Endodermal cell (in vitro differentiated cells): ENCODE measurements around the gene PAIP1. TPM values are rescaled to one million over a fixed set of nuclear protein-coding genes. Genes with fewer than 3 reads are reported as not detected.

Experiments used
- DNase-seq: peaks from one replicate; pipeline ENCODE4 v3.0.0-alpha.2; 2017
- H3K27ac ChIP-seq: 2 replicates; pipeline ENCODE4 v1.5.1; 2013; ENCODE audit warnings: mild to moderate bottlenecking, low read depth, low read length, moderate library complexity
- H3K27me3 ChIP-seq: 2 replicates; pipeline ENCODE4 v1.6.1; 2013; ENCODE audit warnings: mild to moderate bottlenecking, low read length, moderate library complexity; ENCODE audit not compliant: insufficient read depth, control insufficient read depth, poor library complexity, severe bottlenecking
- H3K36me3 ChIP-seq: 2 replicates; pipeline ENCODE4 v1.7.0; 2013; ENCODE audit warnings: mild to moderate bottlenecking, low read length, moderate library complexity; ENCODE audit not compliant: control insufficient read depth, insufficient read depth
- H3K4me1 ChIP-seq: one replicate; pipeline ENCODE4 v1.7.0; 2013; ENCODE audit warnings: low read length; ENCODE audit not compliant: control insufficient read depth, insufficient read depth
- H3K4me3 ChIP-seq: 2 replicates; pipeline ENCODE4 v1.5.1; 2013; ENCODE audit warnings: mild to moderate bottlenecking, low read length, moderate library complexity
- H3K9ac ChIP-seq: 2 replicates; pipeline ENCODE4 v1.6.1; 2013; ENCODE audit warnings: mild to moderate bottlenecking, low read length, moderate library complexity; ENCODE audit not compliant: poor library complexity, severe bottlenecking; ENCODE audit errors: extremely low read depth
- H3K9me3 ChIP-seq: 2 replicates; pipeline ENCODE4 v1.6.1; 2013; ENCODE audit warnings: mild to moderate bottlenecking, low read length, moderate library complexity; ENCODE audit not compliant: control insufficient read depth
- H3K27ac Mint-ChIP-seq: 2 replicates; pipeline ENCODE4 v1.8.0; 2020; ENCODE audit warnings: mixed read lengths
- H3K27me3 Mint-ChIP-seq: 2 replicates; pipeline ENCODE4 v1.8.0; 2021; ENCODE audit warnings: mild to moderate bottlenecking, mixed read lengths; ENCODE audit not compliant: insufficient read depth
- H3K36me3 Mint-ChIP-seq: 2 replicates; pipeline ENCODE4 v1.8.0; 2020; ENCODE audit warnings: low read depth, mixed read lengths
- H3K4me1 Mint-ChIP-seq: 2 replicates; pipeline ENCODE4 v1.8.0; 2020; ENCODE audit warnings: mixed read lengths
- H3K4me3 Mint-ChIP-seq: 2 replicates; pipeline ENCODE4 v1.8.0; 2020; ENCODE audit warnings: mild to moderate bottlenecking, moderate library complexity, mixed read lengths
- H3K9me3 Mint-ChIP-seq: 2 replicates; pipeline ENCODE4 v1.8.0; 2020; ENCODE audit warnings: mild to moderate bottlenecking, mixed read lengths
- WGBS, 2 experiments: methylation state at CpG; one replicate each; pipeline versions ENCODE4 v1.1.5 to v1.1.7; 2013; ENCODE audit warnings: missing lambda C conversion rate in 2 of 2, mixed read lengths in 1 of 2; ENCODE audit not compliant: insufficient coverage in 1 of 2, insufficient read length in 1 of 2; 5-methylcytosine and 5-hydroxymethylcytosine counted together
- total RNA-seq, 2 donors: library from RNA; stranded (reverse); fragmentation: NEBNext Ultra II Directional in 1 of 2; extraction: Animal tissue kit (Norgen Biotek cat#: 25700) in 1 of 2; gene quantifications; 2 replicates in 1 of 2; 3 replicates in 1 of 2; pipeline ENCODE4 v1.2.1, GENCODE V29; 2021
- TF ChIP-seq, protein P1 (sequence below): fragments of 200-600 bp; sonication (generic); conservative IDR thresholded peaks from 2 replicates; pipeline ENCODE4 v1.5.0; 2021; ENCODE audit warnings: antibody characterized with exemption, mild to moderate bottlenecking

PAIP1 gene
- total RNA-seq, 2 donors from 2014 or later, result 115 to 118 TPM

GRCh38 chr5:43540746-43541145 is 16.1 kb downstream of the PAIP1 start:
- Histone ChIP-seq H3K4me1 (no peaks in the 10 kb centered on the region), H3K4me3 (no peak overlapping the region), H3K27ac (no peak overlapping the region), H3K9ac (no peak overlapping the region), H3K36me3 (peaks cover 98% of the 10 kb centered on the region), H3K27me3 (no peaks in the 10 kb centered on the region), H3K9me3 (no peaks in the 10 kb centered on the region)
- Mint-ChIP-seq H3K27ac (no peak overlapping the region), H3K4me3 (no peak overlapping the region), H3K4me1 (no peaks in the 10 kb centered on the region), H3K27me3 (no peaks in the 10 kb centered on the region), H3K36me3 (peaks cover 66% of the 10 kb centered on the region), H3K9me3 (no peaks in the 10 kb centered on the region)
- TF ChIP-seq, protein P1, sequence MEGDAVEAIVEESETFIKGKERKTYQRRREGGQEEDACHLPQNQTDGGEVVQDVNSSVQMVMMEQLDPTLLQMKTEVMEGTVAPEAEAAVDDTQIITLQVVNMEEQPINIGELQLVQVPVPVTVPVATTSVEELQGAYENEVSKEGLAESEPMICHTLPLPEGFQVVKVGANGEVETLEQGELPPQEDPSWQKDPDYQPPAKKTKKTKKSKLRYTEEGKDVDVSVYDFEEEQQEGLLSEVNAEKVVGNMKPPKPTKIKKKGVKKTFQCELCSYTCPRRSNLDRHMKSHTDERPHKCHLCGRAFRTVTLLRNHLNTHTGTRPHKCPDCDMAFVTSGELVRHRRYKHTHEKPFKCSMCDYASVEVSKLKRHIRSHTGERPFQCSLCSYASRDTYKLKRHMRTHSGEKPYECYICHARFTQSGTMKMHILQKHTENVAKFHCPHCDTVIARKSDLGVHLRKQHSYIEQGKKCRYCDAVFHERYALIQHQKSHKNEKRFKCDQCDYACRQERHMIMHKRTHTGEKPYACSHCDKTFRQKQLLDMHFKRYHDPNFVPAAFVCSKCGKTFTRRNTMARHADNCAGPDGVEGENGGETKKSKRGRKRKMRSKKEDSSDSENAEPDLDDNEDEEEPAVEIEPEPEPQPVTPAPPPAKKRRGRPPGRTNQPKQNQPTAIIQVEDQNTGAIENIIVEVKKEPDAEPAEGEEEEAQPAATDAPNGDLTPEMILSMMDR, result no peak
- WGBS, 2 experiments, result 93% methylated on average over 5 of the region's 6 CpGs; no CpG with 5 or more reads in 1 of the 2 experiments
- no peak for DNase-seq

GRCh38 chr5:43536972-43537371 is 19.9 kb downstream of the PAIP1 start:
- Histone ChIP-seq H3K4me3 (no peak overlapping the region), H3K36me3 (peaks cover 97% of the 10 kb centered on the region), H3K27me3 (no peaks in the 10 kb centered on the region), H3K4me1 (no peaks in the 10 kb centered on the region), H3K9me3 (no peaks in the 10 kb centered on the region), H3K27ac (no peak overlapping the region), H3K9ac (no peak overlapping the region)
- Mint-ChIP-seq H3K27ac (no peak overlapping the region), H3K9me3 (no peaks in the 10 kb centered on the region), H3K4me1 (no peaks in the 10 kb centered on the region), H3K4me3 (no peak overlapping the region), H3K27me3 (no peaks in the 10 kb centered on the region), H3K36me3 (peaks cover 70% of the 10 kb centered on the region)
- TF ChIP-seq, protein P1, result no peak
- DNase-seq, result no peak

GRCh38 chr5:43533646-43534045 is 23.2 kb downstream of the PAIP1 start:
- H3K9me3 Mint-ChIP-seq, result no peaks in the 10 kb centered on the region
- Histone ChIP-seq H3K36me3 (peaks cover 99% of the 10 kb centered on the region), H3K9ac (no peak overlapping the region), H3K27ac (no peak overlapping the region), H3K9me3 (no peaks in the 10 kb centered on the region), H3K4me1 (no peaks in the 10 kb centered on the region), H3K4me3 (no peak overlapping the region), H3K27me3 (no peaks in the 10 kb centered on the region)
- H3K4me3 Mint-ChIP-seq, result no peak overlapping the region
- no peak overlapping the region for H3K27ac Mint-ChIP-seq
- H3K27me3 Mint-ChIP-seq, result no peaks in the 10 kb centered on the region
- WGBS, 2 experiments, result 81 to 95% methylated on average over 2 of the region's 2 CpGs
- DNase-seq, result no peak
- TF ChIP-seq, protein P1, result no peak
- H3K36me3 Mint-ChIP-seq, result peaks cover 64% of the 10 kb centered on the region
- H3K4me1 Mint-ChIP-seq, result no peaks in the 10 kb centered on the region
